ENCODE results near the gene SH2D6. TPM values are rescaled to one million over a fixed set of nuclear protein-coding genes. Genes with fewer than 3 reads are reported as not detected.
A peak's percentile ranks its signal among the peaks of the same experiment; 100 is the strongest.
"Not testable (repeated sequence)": the region's sequence is repeated elsewhere in the genome, so short reads cannot be mapped to it uniquely, and the experiment has no call there.

The SH2D6 gene
- total and polyA plus RNA-seq, 12 donors: 0.06 to 0.72 (median 0.51) TPM; not detected in 9

DNA sequence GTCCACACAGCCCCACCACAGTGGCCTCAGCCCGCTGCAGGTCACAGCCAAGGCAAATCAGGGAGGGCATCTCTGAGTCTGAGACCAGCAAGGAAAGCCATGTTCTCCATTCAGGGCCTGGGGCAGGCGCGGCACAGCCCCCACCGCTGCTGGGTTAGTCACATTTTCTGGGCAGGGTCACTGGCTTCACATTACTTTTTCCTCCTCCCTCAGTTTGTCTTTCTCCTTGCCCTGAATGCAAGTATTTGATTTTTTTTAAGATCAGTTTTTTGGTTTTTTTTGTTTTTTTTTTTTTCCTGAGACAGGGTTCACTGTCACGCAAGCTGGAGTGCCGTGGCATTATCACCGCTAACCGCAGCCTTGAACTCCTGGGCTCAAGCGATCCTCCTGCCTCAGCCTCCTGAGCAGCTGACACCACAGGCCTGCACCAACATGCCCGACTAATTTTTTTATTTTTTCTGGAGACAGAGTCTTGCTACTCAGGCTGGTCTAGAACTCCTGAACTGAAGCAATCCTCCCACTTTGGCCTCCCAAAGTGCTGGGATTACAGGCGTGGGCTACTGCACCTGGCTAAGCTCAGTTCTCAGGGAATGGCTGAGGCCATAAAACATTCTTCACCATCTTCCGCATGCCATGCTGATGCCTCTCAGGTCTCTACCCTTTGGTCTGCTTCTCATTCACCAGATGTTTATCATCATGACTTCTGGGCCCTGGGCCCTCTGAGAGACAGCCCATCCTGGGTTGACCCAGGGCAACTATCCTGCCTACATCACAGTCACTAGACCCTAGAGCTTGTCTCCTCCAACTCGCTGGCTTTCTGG lies 7.7 kb upstream of the SH2D6 start:
- intact Hi-C loops (cut with DNase I): no loop called here
- TF ChIP-seq, protein P1, sequence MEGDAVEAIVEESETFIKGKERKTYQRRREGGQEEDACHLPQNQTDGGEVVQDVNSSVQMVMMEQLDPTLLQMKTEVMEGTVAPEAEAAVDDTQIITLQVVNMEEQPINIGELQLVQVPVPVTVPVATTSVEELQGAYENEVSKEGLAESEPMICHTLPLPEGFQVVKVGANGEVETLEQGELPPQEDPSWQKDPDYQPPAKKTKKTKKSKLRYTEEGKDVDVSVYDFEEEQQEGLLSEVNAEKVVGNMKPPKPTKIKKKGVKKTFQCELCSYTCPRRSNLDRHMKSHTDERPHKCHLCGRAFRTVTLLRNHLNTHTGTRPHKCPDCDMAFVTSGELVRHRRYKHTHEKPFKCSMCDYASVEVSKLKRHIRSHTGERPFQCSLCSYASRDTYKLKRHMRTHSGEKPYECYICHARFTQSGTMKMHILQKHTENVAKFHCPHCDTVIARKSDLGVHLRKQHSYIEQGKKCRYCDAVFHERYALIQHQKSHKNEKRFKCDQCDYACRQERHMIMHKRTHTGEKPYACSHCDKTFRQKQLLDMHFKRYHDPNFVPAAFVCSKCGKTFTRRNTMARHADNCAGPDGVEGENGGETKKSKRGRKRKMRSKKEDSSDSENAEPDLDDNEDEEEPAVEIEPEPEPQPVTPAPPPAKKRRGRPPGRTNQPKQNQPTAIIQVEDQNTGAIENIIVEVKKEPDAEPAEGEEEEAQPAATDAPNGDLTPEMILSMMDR (IDR thresholded peaks at IDR 0.05): no peak
- Histone ChIP-seq H3K27ac (peak overlapping the region in 1 of 10 donors; percentile 82), H3K4me3 (peak overlapping the region in 1 of 10 donors; percentile 48), H3K9me3 (no peaks in the 10 kb centered on the region), H3K4me1 (peaks cover 0 to 70% (median 15%) of the 10 kb centered on the region in 9 donors), H3K27me3 (peaks cover 0 to 23% (median 9%) of the 10 kb centered on the region in 7 donors), H3K36me3 (no peaks in the 10 kb centered on the region)
- no peak for DNase-seq
- no peak for ATAC-seq
- 91 to 97% methylated on average over 13 of the region's 13 CpGs for WGBS, 2 donors

DNA sequence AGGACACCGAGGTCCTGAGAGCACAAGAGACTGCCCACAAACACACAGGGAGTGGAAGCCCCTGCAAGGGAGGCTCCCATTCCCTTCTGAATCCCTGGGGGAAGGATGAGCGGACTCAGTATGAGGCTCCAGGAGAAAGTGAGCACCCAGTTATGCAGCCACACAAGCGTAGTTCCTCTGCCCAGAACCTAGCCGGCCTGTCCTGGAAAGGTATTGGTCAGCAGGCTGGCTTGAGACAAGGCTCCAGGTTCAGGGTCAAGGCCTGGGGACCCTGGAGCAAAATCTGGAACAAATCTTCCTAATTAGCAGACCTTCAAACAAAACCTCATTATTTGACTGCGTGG lies 7.1 kb upstream of the SH2D6 start:
- no peaks in the 10 kb centered on the region for H3K9me3 ChIP-seq
- H3K27ac ChIP-seq: no peak overlapping the region
- 94 to 95% methylated on average over 5 of the region's 5 CpGs for WGBS, 2 donors
- peaks cover 0 to 70% (median 15%) of the 10 kb centered on the region in 9 donors for H3K4me1 ChIP-seq
- H3K36me3 ChIP-seq: no peaks in the 10 kb centered on the region
- TF ChIP-seq, protein P1 (IDR thresholded peaks at IDR 0.05): no peak
- peaks cover 0 to 23% (median 9%) of the 10 kb centered on the region in 7 donors for H3K27me3 ChIP-seq
- intact Hi-C loops (cut with DNase I): no loop called here
- H3K4me3 ChIP-seq: no peak overlapping the region
- DNase-seq (no peak), ATAC-seq (no peak)

DNA sequence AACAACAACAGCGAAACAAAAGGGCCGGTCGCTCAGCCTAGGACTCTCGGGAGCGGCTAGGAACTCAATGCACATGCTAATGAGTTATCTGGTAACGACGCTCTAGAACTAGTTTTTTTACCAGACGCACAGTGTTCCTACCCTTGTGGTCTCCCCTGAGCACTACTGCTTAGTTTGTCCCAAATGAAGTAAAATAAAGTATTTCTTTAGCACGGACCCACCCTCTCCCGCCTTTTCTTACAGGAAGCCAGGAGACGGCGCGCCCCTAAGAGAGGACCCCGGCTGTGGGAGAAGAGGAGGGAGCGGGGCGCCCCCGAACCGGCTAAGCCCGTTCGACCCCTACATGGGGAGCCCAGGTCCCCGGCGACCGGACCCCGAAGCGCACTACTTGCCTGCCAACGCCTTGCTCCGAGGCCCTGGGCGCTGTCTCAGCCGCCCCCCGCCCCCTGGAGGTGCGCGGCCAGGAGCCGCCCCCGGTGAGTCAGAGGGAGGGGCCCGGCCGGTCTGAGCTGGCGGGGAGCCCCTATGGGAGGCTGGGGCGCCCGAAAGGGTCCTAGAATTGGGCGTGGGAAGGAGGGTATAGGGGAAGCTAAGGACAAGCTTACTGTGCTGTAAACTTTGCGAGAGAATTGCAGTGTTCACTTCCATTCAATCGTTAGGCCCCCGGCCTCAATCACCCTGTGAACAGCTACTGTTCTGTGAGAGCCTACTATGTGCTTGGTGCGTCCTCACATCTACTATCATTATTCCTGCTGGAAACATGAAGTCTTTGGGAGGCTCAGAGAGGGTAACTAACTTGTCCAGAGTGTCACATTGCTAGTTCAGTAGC lies 4.7 kb upstream of the SH2D6 start:
- Histone ChIP-seq H3K27ac (peak overlapping the region in 1 of 10 donors; percentile 9), H3K4me1 (peaks cover 4 to 58% (median 21%) of the 10 kb centered on the region in 9 donors), H3K27me3 (peaks cover 0 to 23% (median 9%) of the 10 kb centered on the region in 7 donors), H3K36me3 (no peaks in the 10 kb centered on the region), H3K4me3 (peak overlapping the region in 9 of 10 donors; percentile 33 to 57 (median 49)), H3K9me3 (no peaks in the 10 kb centered on the region)
- TF ChIP-seq, protein P1 (IDR thresholded peaks at IDR 0.05): no peak
- DNase-seq (no peak), ATAC-seq (peak in 5 of 8 donors; percentile 10 to 46 (median 31))
- 6 to 8% methylated on average over 44 of the region's 44 CpGs for WGBS, 2 donors
- intact Hi-C loops (cut with DNase I): no loop called here

DNA sequence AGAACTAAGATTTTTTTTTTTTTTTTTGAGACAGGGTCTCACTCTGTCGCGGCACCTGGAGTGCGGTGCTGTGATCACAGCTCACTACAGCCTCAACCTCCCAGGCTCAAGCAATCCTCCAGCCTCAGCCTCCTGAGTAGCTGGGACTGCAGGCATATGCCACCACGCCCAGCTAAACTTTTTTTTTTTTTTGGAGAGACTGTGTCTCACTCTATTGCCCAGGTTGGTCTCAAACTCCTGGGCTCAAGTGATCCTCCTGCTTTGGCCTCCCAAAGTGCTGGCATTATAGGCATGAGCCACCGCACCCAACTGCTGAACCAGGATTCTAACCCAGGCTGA lies 4.1 kb upstream of the SH2D6 start:
- Histone ChIP-seq H3K27me3 (peaks cover 0 to 23% (median 9%) of the 10 kb centered on the region in 7 donors), H3K4me1 (peaks cover 9 to 58% (median 24%) of the 10 kb centered on the region in 9 donors)
- H3K36me3 ChIP-seq; intact Hi-C loops (cut with DNase I); H3K4me3 ChIP-seq; H3K9me3 ChIP-seq; ATAC-seq; DNase-seq; H3K27ac ChIP-seq: not testable (repeated sequence)
- 92% methylated on average over 5 of the region's 5 CpGs for WGBS, 2 donors
